Stimulated activated naive CD8-positive, alpha-beta T cell treated with anti-CD3 and anti-CD28 coated beads, Interleukin-15, Interleukin-2, amounts not matched to agents 100 U/mL and 50 U/mL, for 24 hours (primary cell): ENCODE results near the gene SEMA3A.

Experiments
- ATAC-seq: fragments of 150-1000 bp; cut with Tn5 transposase; one replicate; pipeline ENCODE4 v1.10.0; 2021
- DNase-seq: peaks from one replicate; pipeline ENCODE4 v3.0.0; 2021

SEMA3A gene

DNA sequence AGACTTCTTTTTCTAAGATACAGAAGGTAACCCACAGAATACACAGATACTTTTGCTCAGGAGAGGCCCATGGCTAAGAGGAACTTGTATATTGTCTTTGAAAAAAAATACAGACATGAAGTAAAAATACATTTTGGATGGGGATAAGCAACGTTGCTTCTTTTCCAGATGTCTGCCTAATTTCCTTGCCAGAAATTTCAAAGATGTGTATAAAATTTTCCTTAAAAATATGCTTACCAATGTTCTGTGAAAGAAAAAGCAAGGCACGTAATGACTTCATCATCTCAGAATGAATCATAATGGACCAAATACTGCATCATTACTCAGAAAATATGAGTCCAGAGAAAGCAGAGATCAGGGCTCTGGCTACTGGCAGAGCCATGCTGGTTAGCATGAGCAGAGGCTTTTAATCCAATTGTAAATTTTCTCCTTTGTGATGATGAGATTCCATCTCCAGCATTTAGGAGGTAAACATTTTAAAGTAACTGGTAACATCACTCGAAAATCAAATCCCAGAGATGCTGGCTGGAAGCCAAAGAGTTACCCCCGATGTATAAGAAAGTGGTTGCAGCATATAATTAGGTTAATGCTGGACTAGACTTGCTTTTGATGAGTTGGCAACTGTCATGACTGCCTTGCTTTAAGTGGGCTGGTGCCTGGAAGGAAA is 272.5 kb downstream of the SEMA3A start:
- no peak for DNase-seq
- ATAC-seq, result no peak

DNA sequence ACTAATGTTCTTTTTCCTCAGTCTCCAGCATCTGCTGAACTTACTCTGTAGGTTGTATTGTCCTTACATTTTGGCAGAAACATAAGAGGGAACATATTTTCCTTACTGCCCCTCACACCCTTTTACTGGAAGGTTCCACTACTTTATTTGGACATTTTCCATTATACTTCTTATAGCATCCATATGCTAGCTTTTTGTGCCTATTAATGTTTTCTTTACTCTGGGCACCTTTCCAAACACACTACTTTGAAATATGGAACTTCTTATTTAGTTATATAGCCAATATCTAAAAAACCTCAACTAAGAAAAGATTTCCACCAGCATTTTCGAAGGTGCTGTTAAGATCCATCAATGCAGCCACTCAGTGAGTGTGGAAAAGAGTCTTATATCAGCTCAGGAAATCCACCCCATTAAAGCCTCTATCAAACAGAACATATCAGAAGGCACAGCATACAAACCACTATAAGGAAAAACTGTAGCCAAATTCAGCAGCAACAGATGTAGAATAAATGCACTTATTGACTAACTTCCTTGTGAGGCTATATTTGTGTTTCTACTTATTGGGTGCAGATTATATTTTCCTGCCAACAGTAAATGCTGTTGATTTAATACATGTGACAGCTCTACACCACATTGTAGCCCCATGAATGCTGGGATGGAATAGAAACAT is 273.2 kb downstream of the SEMA3A start:
- DNase-seq (no peak), ATAC-seq (no peak)

DNA sequence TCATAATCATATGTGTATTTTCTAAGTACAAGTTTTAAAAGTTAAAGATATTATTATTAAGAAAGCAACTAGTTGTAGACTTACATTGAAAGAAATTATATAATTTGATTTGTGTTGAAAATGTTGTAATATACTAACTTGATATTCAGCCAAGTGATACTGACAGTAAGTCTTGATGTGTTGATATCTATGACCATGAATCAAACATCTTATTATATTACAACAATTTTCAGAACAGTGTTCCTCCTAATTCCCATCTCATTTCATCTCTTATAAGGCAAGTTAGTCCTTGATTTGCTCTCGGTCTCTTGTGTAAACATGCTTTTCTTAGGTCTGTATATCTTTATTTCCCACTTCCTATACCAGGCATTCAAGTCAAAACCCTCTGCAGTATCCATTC is 276.4 kb downstream of the SEMA3A start:
- ATAC-seq, result no peak

DNA sequence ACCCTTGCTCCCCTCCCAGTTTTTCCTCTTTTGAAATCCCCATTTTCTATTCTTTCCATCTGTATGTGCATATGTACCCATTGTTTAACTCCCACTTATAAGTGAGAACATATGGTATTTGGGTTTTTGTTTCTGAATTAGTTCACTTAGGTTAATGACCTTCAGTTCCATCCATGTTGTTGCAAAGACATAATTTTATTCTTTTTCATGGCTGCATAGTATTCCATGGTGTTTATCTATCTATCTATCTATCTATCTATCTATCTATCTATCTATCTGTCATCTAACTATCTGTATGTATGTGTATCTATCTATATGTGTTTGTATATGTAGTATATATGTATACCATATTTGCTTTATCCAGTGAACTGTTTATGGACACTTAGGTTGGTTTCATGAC is 281.4 kb downstream of the SEMA3A start:
- DNase-seq (no peak), ATAC-seq (no peak)

More for the DNA sequence above, 276.4 kb downstream of the SEMA3A start:
- no peak for DNase-seq

DNA sequence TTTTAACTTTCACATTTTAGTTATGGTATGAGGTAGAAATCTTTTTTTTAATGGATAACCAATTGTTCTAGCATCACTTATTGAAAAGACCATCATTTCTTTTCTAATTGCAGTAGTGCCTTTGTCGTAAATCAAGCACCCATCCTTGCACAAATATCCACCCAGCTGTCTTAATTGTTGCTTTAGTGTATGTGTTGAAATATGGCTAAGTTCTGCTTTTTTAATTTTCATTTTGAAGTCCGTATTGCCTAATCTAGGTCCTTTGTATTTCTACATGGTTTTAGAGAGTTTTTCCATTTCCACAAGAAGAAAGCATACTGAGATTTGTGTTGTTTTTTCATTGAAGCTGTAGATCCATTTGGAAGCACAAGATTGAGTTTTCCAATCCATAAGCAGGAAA is 286.1 kb downstream of the SEMA3A start:
- no peak for ATAC-seq
- no peak for DNase-seq
